NCI-H2196 treated with DMSO at 0.1 percent for 48 hours (cell line): ENCODE results near the gene IFRD1.
"Not testable (repeated sequence)": the region's sequence is repeated elsewhere in the genome, so short reads cannot be mapped to it uniquely, and the experiment has no call there.

Experiments
- DNase-seq: peaks from one replicate; lab custom pipeline; 2025; ENCODE audit not compliant: unreplicated experiment; lab: John Stamatoyannopoulos, UW

IFRD1 gene

DNA sequence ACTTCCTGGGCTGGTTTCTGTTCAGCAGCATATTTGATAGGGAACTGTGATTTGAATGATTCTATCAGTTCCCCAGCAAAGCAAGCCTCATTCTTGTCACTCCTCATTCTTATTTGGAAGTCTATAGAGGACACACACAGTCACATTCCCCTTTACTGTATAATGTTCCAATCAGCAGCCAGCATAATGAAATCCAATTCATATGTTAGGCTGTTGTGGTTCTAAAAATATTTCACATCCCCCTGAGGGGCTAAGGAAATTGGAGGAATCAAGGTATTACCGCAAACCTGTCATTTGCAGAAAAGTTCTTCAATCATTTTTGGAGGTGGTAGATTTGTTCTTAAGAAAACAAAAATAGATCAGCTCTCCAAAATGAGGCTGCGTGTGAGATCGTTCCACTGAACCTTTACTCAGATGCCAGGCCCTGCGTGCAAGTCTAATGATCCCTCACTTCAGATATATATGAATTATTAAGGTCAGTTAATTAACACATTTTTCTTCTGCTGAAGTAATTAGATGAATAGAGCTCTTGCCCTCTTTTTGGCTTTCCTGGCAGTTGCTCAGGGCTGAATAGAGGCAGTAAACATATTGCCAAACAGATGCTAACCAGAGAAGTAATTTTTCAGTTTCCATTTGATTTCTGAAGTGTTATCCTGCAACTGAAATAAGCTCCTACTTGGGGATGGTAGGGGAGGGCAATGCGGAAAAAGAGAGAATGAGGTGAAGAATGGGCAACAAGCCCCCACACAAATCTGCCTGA lies 62.4 kb downstream of the IFRD1 start:
- DNase-seq, result no peak

DNA sequence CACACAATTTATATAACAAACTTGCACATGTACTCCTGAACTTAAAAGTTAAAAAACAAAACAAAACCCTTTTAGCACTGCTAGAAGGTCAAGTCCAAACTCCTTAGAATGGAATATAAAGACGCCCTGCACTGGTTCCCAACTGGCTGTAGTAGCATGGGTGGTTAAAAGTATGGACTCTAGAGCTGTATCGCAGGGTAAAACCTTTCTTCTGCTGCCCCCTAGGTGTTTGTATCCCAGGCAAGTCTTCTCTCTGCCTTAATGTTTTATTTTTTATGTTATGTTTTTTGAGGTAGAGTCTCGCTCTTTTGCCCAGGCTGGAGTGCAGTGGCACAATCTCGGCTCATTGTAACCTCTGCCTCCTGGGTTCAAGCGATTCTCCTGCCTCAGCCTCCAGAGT lies 65.7 kb downstream of the IFRD1 start:
- DNase-seq, result no peak

DNA sequence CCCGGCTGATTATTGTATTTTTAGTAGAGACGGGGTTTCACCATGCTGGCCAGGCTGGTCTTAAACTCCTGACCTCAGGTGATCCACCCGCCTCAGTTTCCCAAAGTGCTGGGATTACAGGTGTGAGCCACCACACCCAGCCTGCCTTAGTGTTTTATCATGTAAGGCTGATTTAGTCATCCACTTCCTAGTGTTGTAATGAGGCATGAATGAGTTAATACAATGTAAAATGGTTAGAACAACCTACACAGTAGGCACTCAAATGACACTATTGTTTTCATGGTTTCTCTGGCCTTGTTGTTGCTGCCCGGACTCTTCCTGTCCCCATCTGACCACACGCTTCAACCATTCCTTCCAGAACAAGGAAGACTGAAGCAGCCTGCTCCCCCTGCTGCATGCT lies 66.2 kb downstream of the IFRD1 start:
- not testable (repeated sequence) for DNase-seq

DNA sequence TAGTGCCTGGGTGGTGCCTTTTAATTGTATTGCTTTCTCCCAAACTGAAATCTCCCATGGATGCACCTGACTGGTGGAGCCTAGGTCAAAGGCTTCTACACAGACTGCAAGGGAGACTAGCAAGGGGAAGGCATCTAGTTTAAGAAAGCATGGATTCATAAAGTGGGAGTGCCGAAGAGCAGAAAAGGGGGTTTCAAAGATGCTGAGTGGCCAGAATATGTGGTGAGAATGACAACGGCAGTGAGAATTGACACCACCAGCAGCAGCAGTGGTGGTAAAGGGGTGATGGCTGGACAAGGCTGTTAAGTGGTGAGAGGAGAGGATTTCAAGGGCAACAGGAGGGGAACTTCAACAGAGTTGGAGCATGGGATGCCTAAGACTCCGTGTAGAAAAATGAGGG lies 67.2 kb downstream of the IFRD1 start:
- no peak for DNase-seq

DNA sequence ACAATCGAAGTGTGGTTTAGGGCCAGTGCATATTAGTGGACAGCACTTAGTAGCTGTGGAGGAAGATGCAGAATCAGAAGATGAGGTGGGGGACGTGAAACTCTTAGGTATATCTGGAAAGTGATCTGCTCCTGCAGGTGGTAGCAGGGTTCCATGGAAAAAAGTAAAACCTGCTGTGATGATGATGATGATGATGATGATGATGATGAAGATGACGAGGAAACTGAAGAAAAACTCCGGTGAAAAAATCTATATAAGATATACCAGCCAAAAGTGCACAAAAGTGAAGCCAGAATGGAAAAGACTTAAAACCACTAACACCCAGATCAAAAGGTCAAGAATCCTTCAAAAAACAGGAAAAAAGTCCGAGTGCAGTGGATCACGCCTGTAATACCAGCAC lies 70.5 kb downstream of the IFRD1 start:
- DNase-seq, result no peak

DNA sequence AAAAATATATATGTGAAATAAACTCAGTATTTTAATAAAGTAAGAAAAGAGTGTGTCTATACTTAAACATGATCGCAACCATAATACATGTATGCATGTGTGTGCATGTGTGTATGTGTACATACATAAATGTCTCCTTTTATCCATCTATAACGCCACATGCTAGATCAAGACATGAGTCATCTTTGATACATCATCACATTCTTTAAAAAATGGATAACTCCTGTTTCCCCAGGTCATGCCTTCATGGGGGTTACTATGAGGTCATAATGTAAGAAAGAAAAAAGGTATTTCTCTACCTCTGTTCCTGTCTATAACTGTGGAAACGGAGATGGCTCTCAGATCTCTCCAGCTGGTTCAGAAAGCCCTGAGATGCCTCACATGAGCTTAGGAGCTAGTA lies 71.7 kb downstream of the IFRD1 start:
- no peak for DNase-seq

DNA sequence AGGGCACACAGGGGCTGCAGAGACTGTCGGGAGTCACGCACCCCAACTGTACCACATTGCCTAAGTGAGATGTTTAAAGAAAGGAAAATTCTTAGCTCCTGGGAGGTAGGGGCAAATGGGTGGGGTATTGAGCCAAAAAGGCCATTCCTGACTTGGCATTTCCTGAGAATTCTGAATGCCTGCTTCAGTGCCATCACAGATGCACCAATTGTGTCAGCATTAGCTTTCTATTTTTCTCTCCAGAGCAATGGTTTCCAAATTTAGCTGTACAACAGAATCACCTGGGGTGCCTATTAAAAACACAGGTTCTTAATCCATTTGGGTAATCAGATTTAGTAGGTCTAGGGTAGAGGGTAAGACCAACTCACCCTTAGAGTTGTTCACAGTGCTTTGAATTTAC lies 73.6 kb downstream of the IFRD1 start:
- DNase-seq, result no peak
